Measurements from ENCODE around the gene ZNF619.
"Not testable (repeated sequence)": the region's sequence is repeated elsewhere in the genome, so short reads cannot be mapped to it uniquely, and the experiment has no call there.

ZNF619 gene

GRCh38 chr3:40476478-40477470, at the start of gene ZNF619:
ZNF619 (plus strand) TSS chr3:40477122; CDS start chr3:40477980, 858 bp downstream.
- DNase-seq (ENCODE audit: low read depth): peak; percentile 28

GRCh38 chr3:40432793-40433192, 44.1 kb upstream of the ZNF619 start:
- no peak for DNase-seq (ENCODE audit: low read depth)

GRCh38 chr3:40437889-40438288, 39.0 kb upstream of the ZNF619 start:
- no peak for DNase-seq (ENCODE audit: low read depth)

GRCh38 chr3:40445062-40445461, 31.9 kb upstream of the ZNF619 start:
- DNase-seq (ENCODE audit: low read depth): no peak

- DNase-seq (ENCODE audit: low read depth): no peak
These were observed 31.0 kb upstream of the ZNF619 start for GRCh38 chr3:40445880-40446279.

GRCh38 chr3:40450438-40450837, 26.5 kb upstream of the ZNF619 start:
- no peak for DNase-seq (ENCODE audit: low read depth)

- DNase-seq (ENCODE audit: low read depth): no peak
These were observed 25.4 kb upstream of the ZNF619 start for GRCh38 chr3:40451551-40451950.

GRCh38 chr3:40452057-40452456, 24.9 kb upstream of the ZNF619 start:
- no peak for DNase-seq (ENCODE audit: low read depth)

- DNase-seq (ENCODE audit: low read depth): no peak
These were observed 24.4 kb upstream of the ZNF619 start for GRCh38 chr3:40452562-40452875.

- DNase-seq (ENCODE audit: low read depth): peak; percentile 93
These were observed 23.8 kb upstream of the ZNF619 start for GRCh38 chr3:40452876-40453730.

GRCh38 chr3:40453933-40454332, 23.0 kb upstream of the ZNF619 start:
- no peak for DNase-seq (ENCODE audit: low read depth)

GRCh38 chr3:40455328-40455727, 21.6 kb upstream of the ZNF619 start:
- DNase-seq (ENCODE audit: low read depth): no peak

- DNase-seq (ENCODE audit: low read depth): no peak
These were observed 20.5 kb upstream of the ZNF619 start for GRCh38 chr3:40456279-40456939.

GRCh38 chr3:40456940-40457823, 19.7 kb upstream of the ZNF619 start, which contains the start of gene RPL14:
RPL14 (plus strand) TSS chr3:40457339; CDS start chr3:40457472, 133 bp downstream.
- DNase-seq (ENCODE audit: low read depth): peak; percentile 93

- no peak for DNase-seq (ENCODE audit: low read depth)
These were observed 18.4 kb upstream of the ZNF619 start for GRCh38 chr3:40458473-40458872.

GRCh38 chr3:40460481-40460880, 16.4 kb upstream of the ZNF619 start:
- not testable (repeated sequence) for DNase-seq (ENCODE audit: low read depth)

- no peak for DNase-seq (ENCODE audit: low read depth)
These were observed 15.8 kb upstream of the ZNF619 start for GRCh38 chr3:40461161-40461560.

GRCh38 chr3:40462838-40463237, 14.1 kb upstream of the ZNF619 start:
- not testable (repeated sequence) for DNase-seq (ENCODE audit: low read depth)

GRCh38 chr3:40463579-40463978, 13.3 kb upstream of the ZNF619 start:
- DNase-seq (ENCODE audit: low read depth): no peak

- DNase-seq (ENCODE audit: low read depth): no peak
These were observed 12.4 kb upstream of the ZNF619 start for GRCh38 chr3:40464339-40465110.

- DNase-seq (ENCODE audit: low read depth): no peak
These were observed 11.9 kb upstream of the ZNF619 start for GRCh38 chr3:40465111-40465407.

Data from stimulated activated CD8-positive, alpha-beta memory T cell treated with anti-CD3 and anti-CD28 coated beads, Interleukin-4, amount 100 ng/mL, for 24 hours (primary cell).